ENCODE measurements around the gene TIMM10.
A peak's percentile ranks its signal among the peaks of the same experiment; 100 is the strongest.

Gene TIMM10

GRCh38 chr11:57483562-57483918 is 47.0 kb downstream of the TIMM10 start:
- no peaks in the 10 kb centered on the region for H3K9me3 ChIP-seq (ENCODE audit: control insufficient read depth, insufficient read depth, low read length)
- no peaks in the 10 kb centered on the region for H3K79me2 ChIP-seq (ENCODE audit: control insufficient read depth, low read length)
- no peaks in the 10 kb centered on the region for H3K27me3 ChIP-seq (ENCODE audit: control insufficient read depth, low read length)
- TF ChIP-seq EZH2phosphoT487 (IDR thresholded peaks at IDR 0.05; ENCODE audit: borderline replicate concordance, low read length) (no peak), CTCF (IDR thresholded peaks at IDR 0.05; ENCODE audit: low read depth, low read length, poor library complexity, severe bottlenecking) (no peak)
- peaks cover 33% of the 10 kb centered on the region for H3K36me3 ChIP-seq (ENCODE audit: control insufficient read depth, low read length)
- peak overlapping the region; percentile 69 for H3K4me3 ChIP-seq (ENCODE audit: low read length)
- no peaks in the 10 kb centered on the region for H3K9me2 ChIP-seq (replicated peaks; ENCODE audit: control insufficient read depth, low read length)
- no peaks in the 10 kb centered on the region for H4K20me1 ChIP-seq (ENCODE audit: control insufficient read depth, insufficient read depth, low read depth, low read length)
- H3K27ac ChIP-seq (ENCODE audit: low read depth, low read length): no peak overlapping the region
- H3K4me2 ChIP-seq (ENCODE audit: low read length): peak overlapping the region; percentile 65
- H3K4me1 ChIP-seq (ENCODE audit: control insufficient read depth, low read length): peaks cover 48% of the 10 kb centered on the region
- H3F3A ChIP-seq (ENCODE audit: control insufficient read depth, insufficient read depth): 0 out of 2 replicates have a peak, but pooled peaks cover 2% of the 10 kb centered on the region

- Histone ChIP-seq H3K36me3 (ENCODE audit: control insufficient read depth, low read length) (peaks cover 29% of the 10 kb centered on the region), H3F3A (ENCODE audit: control insufficient read depth, insufficient read depth) (0 out of 2 replicates have a peak, but pooled peaks cover 2% of the 10 kb centered on the region), H3K79me2 (ENCODE audit: control insufficient read depth, low read length) (no peaks in the 10 kb centered on the region), H3K27ac (ENCODE audit: low read depth, low read length) (no peak overlapping the region), H3K9me3 (ENCODE audit: control insufficient read depth, insufficient read depth, low read length) (no peaks in the 10 kb centered on the region), H3K27me3 (ENCODE audit: control insufficient read depth, low read length) (peaks cover 5% of the 10 kb centered on the region), H3K4me2 (ENCODE audit: low read length) (peak overlapping the region; percentile 65), H3K9me2 (replicated peaks; ENCODE audit: control insufficient read depth, low read length) (no peaks in the 10 kb centered on the region), H3K4me1 (ENCODE audit: control insufficient read depth, low read length) (peaks cover 48% of the 10 kb centered on the region), H4K20me1 (ENCODE audit: control insufficient read depth, insufficient read depth, low read depth, low read length) (no peaks in the 10 kb centered on the region), H3K4me3 (ENCODE audit: low read length) (peak overlapping the region; percentile 69)
- TF ChIP-seq EZH2phosphoT487 (IDR thresholded peaks at IDR 0.05; ENCODE audit: borderline replicate concordance, low read length) (no peak), CTCF (IDR thresholded peaks at IDR 0.05; ENCODE audit: low read depth, low read length, poor library complexity, severe bottlenecking) (peak; percentile 74)
These were observed 47.6 kb downstream of the TIMM10 start for GRCh38 chr11:57482782-57483561.

- no peak overlapping the region for H3K27ac ChIP-seq (ENCODE audit: low read depth, low read length)
- H3K4me2 ChIP-seq (ENCODE audit: low read length): peak overlapping the region; percentile 65
These were observed 48.4 kb downstream of the TIMM10 start for GRCh38 chr11:57481915-57482781.

More at GRCh38 chr11:57481915-57482781, 48.4 kb downstream of the TIMM10 start:
- Histone ChIP-seq H3K36me3 (ENCODE audit: control insufficient read depth, low read length) (peaks cover 22% of the 10 kb centered on the region), H3K4me1 (ENCODE audit: control insufficient read depth, low read length) (peaks cover 48% of the 10 kb centered on the region), H3K27me3 (ENCODE audit: control insufficient read depth, low read length) (peaks cover 11% of the 10 kb centered on the region), H4K20me1 (ENCODE audit: control insufficient read depth, insufficient read depth, low read depth, low read length) (no peaks in the 10 kb centered on the region), H3K79me2 (ENCODE audit: control insufficient read depth, low read length) (no peaks in the 10 kb centered on the region), H3K9me3 (ENCODE audit: control insufficient read depth, insufficient read depth, low read length) (no peaks in the 10 kb centered on the region), H3K4me3 (ENCODE audit: low read length) (peak overlapping the region; percentile 69), H3F3A (ENCODE audit: control insufficient read depth, insufficient read depth) (0 out of 2 replicates have a peak, but pooled peaks cover 2% of the 10 kb centered on the region), H3K9me2 (replicated peaks; ENCODE audit: control insufficient read depth, low read length) (no peaks in the 10 kb centered on the region)
- no peak for TF ChIP-seq EZH2phosphoT487 (IDR thresholded peaks at IDR 0.05; ENCODE audit: borderline replicate concordance, low read length)
- TF ChIP-seq CTCF (IDR thresholded peaks at IDR 0.05; ENCODE audit: low read depth, low read length, poor library complexity, severe bottlenecking): no peak
